Upper lobe of left lung (tissue), 4 donors: Measurements from ENCODE around the gene MYO9A.

Experiments used
- EP300 ChIP-seq, 4 donors: sonication (generic); formaldehyde crosslinking; IDR thresholded peaks; one replicate each; pipeline ENCODE4 v1.5.1; 2017; ENCODE audit warnings: antibody characterized with exemption in 4 of 4, control low read depth in 2 of 4
- POLR2A ChIP-seq, 4 donors: fragments of 450-650 bp; IDR thresholded peaks; one replicate each; pipeline ENCODE4 v1.5.1; 2016 to 2017; ENCODE audit warnings: antibody characterized with exemption in 4 of 4, mild to moderate bottlenecking in 2 of 4
- TF ChIP-seq, protein P1 (sequence below), 6 experiments: fragments of 450-650 bp in 4 of 6; fragments of 200-600 bp in 2 of 6; sonication (generic) in 2 of 6; IDR thresholded peaks; one replicate each; pipeline ENCODE4 v1.5.1; 2016 to 2019; ENCODE audit warnings: antibody characterized with exemption in 6 of 6

DNA sequence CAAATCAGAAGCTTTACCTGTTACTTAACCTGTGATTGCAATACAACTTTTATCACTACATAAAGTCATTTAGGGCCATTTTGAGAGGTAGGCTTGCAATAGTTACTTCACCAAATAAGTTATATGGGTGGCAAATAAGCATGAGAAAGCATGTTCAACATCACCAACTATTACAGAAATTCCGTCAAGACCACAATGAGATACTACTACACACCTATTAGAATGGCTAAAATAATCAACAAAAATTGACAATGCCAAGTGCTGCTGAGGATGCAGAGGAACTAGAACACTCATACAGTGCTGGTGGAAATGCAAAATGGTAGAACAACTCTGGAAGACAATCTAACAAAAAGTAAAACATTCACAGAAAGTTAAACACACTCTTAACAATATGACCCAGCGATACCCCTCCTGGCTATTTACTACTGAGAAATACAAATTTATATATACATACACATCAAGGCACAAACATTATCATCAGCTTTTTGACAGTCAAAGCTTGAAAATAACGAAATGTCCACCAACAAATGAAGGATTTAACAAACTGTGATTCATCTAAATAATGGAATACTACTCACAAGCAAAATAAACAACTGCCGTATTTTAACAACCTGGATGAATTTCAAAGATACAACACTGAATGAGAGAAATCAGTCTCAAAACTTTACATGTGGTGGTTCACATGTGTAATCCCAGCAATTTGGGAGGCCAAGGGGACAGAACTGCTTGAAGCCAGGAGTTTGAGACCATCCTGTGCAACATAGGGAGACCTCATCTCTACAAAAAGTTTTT is 82.9 kb downstream of the MYO9A start:
- TF ChIP-seq, protein P1, sequence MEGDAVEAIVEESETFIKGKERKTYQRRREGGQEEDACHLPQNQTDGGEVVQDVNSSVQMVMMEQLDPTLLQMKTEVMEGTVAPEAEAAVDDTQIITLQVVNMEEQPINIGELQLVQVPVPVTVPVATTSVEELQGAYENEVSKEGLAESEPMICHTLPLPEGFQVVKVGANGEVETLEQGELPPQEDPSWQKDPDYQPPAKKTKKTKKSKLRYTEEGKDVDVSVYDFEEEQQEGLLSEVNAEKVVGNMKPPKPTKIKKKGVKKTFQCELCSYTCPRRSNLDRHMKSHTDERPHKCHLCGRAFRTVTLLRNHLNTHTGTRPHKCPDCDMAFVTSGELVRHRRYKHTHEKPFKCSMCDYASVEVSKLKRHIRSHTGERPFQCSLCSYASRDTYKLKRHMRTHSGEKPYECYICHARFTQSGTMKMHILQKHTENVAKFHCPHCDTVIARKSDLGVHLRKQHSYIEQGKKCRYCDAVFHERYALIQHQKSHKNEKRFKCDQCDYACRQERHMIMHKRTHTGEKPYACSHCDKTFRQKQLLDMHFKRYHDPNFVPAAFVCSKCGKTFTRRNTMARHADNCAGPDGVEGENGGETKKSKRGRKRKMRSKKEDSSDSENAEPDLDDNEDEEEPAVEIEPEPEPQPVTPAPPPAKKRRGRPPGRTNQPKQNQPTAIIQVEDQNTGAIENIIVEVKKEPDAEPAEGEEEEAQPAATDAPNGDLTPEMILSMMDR (IDR thresholded peaks at IDR 0.05): no peak
- TF ChIP-seq EP300 (IDR thresholded peaks at IDR 0.05): no peak
- no peak for TF ChIP-seq POLR2A (IDR thresholded peaks at IDR 0.05)
